Panc1 (cell line): Measurements from ENCODE around the gene POU2AF3.

Experiments used
- CTCF ChIP-seq: fragments of 450-650 bp; IDR thresholded peaks from 2 replicates; pipeline ENCODE4 v1.5.1; 2017; ENCODE audit warnings: mild to moderate bottlenecking
- POLR2AphosphoS5 ChIP-seq: IDR thresholded peaks from 2 replicates; pipeline ENCODE4 v1.6.1; 2012; ENCODE audit warnings: mild to moderate bottlenecking, low read depth, low read length, moderate library complexity
- SIN3A ChIP-seq: IDR thresholded peaks from 2 replicates; pipeline ENCODE4 v1.6.1; 2012; ENCODE audit warnings: low read depth, mild to moderate bottlenecking, low read length, moderate library complexity, borderline replicate concordance; ENCODE audit not compliant: insufficient read depth
- TF ChIP-seq, protein P1 (sequence below), 2 experiments: IDR thresholded peaks; 2 replicates each; pipeline ENCODE4 v1.6.1; 2011 to 2012; ENCODE audit warnings: low read depth in 2 of 2, control low read depth in 1 of 2, low read length in 1 of 2, mild to moderate bottlenecking in 1 of 2, moderate library complexity in 1 of 2; ENCODE audit not compliant: insufficient read depth in 1 of 2

GRCh38 chr11:111354601-111354891 lies 56.2 kb downstream of the POU2AF3 start:
- TF ChIP-seq CTCF: no peak
- TF ChIP-seq SIN3A: no peak
- no peak for TF ChIP-seq POLR2AphosphoS5
- TF ChIP-seq, protein P1, sequence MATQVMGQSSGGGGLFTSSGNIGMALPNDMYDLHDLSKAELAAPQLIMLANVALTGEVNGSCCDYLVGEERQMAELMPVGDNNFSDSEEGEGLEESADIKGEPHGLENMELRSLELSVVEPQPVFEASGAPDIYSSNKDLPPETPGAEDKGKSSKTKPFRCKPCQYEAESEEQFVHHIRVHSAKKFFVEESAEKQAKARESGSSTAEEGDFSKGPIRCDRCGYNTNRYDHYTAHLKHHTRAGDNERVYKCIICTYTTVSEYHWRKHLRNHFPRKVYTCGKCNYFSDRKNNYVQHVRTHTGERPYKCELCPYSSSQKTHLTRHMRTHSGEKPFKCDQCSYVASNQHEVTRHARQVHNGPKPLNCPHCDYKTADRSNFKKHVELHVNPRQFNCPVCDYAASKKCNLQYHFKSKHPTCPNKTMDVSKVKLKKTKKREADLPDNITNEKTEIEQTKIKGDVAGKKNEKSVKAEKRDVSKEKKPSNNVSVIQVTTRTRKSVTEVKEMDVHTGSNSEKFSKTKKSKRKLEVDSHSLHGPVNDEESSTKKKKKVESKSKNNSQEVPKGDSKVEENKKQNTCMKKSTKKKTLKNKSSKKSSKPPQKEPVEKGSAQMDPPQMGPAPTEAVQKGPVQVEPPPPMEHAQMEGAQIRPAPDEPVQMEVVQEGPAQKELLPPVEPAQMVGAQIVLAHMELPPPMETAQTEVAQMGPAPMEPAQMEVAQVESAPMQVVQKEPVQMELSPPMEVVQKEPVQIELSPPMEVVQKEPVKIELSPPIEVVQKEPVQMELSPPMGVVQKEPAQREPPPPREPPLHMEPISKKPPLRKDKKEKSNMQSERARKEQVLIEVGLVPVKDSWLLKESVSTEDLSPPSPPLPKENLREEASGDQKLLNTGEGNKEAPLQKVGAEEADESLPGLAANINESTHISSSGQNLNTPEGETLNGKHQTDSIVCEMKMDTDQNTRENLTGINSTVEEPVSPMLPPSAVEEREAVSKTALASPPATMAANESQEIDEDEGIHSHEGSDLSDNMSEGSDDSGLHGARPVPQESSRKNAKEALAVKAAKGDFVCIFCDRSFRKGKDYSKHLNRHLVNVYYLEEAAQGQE (IDR thresholded peaks at IDR 0.05; ENCODE audit: insufficient read depth in 1 of 2, low read depth in 2 of 2, low read length in 1 of 2): no peak
